GM12878 (cell line): ENCODE results near the gene SLC3A2. TPM values are rescaled to one million over a fixed set of nuclear protein-coding genes. Genes with fewer than 3 reads are reported as not detected.

Source experiments
- ATAC-seq: fragments of 200-7000 bp; cut with Tn5 transposase; 3 replicates; pipeline ENCODE4 v1.9.1; 2020; ENCODE audit warnings: mild to moderate bottlenecking, moderate library complexity
- BruUV-seq: library from RNA; stranded (reverse); fragments of 400-500 nt; replicated peaks from 2 replicates; lab custom pipeline; 2021; lab: Mats Ljungman, UMichigan
- CTCF ChIA-PET: fragments of 300-600 bp; sonication (Branson Sonifier 250); formaldehyde crosslinking; extraction: SDS; loops from one replicate; lab custom pipeline; 2021; ENCODE audit warnings: inconsistent platforms; lab: Yijun Ruan, JAX
- POLR2A ChIA-PET: fragments of 350-600 bp; formaldehyde crosslinking; extraction: SDS; loops from one replicate; lab custom pipeline; 2021; ENCODE audit warnings: inconsistent platforms; lab: Charles Lee
- RAD21 ChIA-PET: fragments of 300-600 bp; sonication (Branson Sonifier 250); formaldehyde crosslinking; loops from one replicate; lab custom pipeline; 2023; ENCODE audit warnings: antibody characterized with exemption; ENCODE audit not compliant: unreplicated experiment; lab: Charles Lee
- SMC1A ChIA-PET: fragments of 300-600 bp; sonication (Branson Sonifier 250); formaldehyde crosslinking; loops from one replicate; lab custom pipeline; 2023; ENCODE audit not compliant: unreplicated experiment, uncharacterized antibody; lab: Charles Lee
- DNase-seq: peaks from one replicate; pipeline ENCODE4 v3.0.0-alpha.2; 2011; ENCODE audit warnings: low read depth, low spot score
- FAIRE-seq: peaks from 3 replicates; lab custom pipeline; 2011; peaks lifted over from hg19 to GRCh38; lab: Jason Lieb, UNC
- H2AFZ ChIP-seq: 2 replicates; pipeline ENCODE4 v1.6.0; 2011; ENCODE audit warnings: low read depth, low read length, control low read depth; ENCODE audit not compliant: control insufficient read depth
- H3K27ac ChIP-seq: 2 replicates; pipeline ENCODE4 v1.5.1; 2011; ENCODE audit warnings: control low read depth; ENCODE audit not compliant: control insufficient read depth, insufficient read depth
- H3K27me3 ChIP-seq, 2 experiments: replicated peaks in 1 of 2; 2 replicates each; pipeline versions ENCODE4 v1.6.0 to v1.6.1; 2011; ENCODE audit warnings: low read length in 1 of 2; ENCODE audit not compliant: control insufficient read depth in 2 of 2, insufficient read depth in 2 of 2
- H3K36me3 ChIP-seq, 2 experiments: 2 replicates each; pipeline ENCODE4 v1.5.1; 2011; ENCODE audit warnings: low read length in 1 of 2; ENCODE audit not compliant: control insufficient read depth in 2 of 2, insufficient read depth in 2 of 2
- H3K4me1 ChIP-seq: 2 replicates; pipeline ENCODE4 v1.6.1; 2011; ENCODE audit warnings: mild to moderate bottlenecking, low read length, moderate library complexity, mixed read lengths; ENCODE audit not compliant: control insufficient read depth, insufficient read depth
- H3K4me2 ChIP-seq: 2 replicates; pipeline ENCODE4 v1.6.0; 2011; ENCODE audit warnings: control low read depth; ENCODE audit not compliant: control insufficient read depth, insufficient read depth
- H3K4me3 ChIP-seq: fragments of 200-600 bp; sonication (generic); 2 replicates; pipeline ENCODE4 v1.5.1; 2016
- H3K79me2 ChIP-seq: 2 replicates; pipeline ENCODE4 v1.6.0; 2011; ENCODE audit warnings: low read length; ENCODE audit not compliant: control insufficient read depth, insufficient read depth
- H3K9ac ChIP-seq: 2 replicates; pipeline ENCODE4 v1.8.0; 2011; ENCODE audit warnings: low read length, control low read depth, mixed read lengths; ENCODE audit not compliant: control insufficient read depth, insufficient read depth
- H3K9me3 ChIP-seq: replicated peaks from 3 replicates; pipeline ENCODE4 v1.5.1; 2011; ENCODE audit warnings: mild to moderate bottlenecking, low read length; ENCODE audit not compliant: control insufficient read depth, insufficient read depth
- H4K20me1 ChIP-seq: 2 replicates; pipeline ENCODE4 v1.6.0; 2011; ENCODE audit not compliant: control insufficient read depth, insufficient read depth
- BHLHE40 ChIP-seq, 2 experiments: fragments of 450-650 bp in 1 of 2; IDR thresholded peaks; 2 replicates each; pipeline ENCODE4 v1.6.1; 2011 to 2017; ENCODE audit warnings: low read depth in 2 of 2, borderline replicate concordance in 1 of 2, improper control_type of control experiment in 1 of 2, low read length in 1 of 2, mild to moderate bottlenecking in 1 of 2
- CREB1 ChIP-seq: IDR thresholded peaks from 2 replicates; pipeline ENCODE4 v1.6.1; 2012; ENCODE audit warnings: low read depth, mild to moderate bottlenecking, inconsistent platforms
- ESRRA ChIP-seq: IDR thresholded peaks from 2 replicates; pipeline ENCODE4 v1.6.1; 2012; ENCODE audit warnings: mild to moderate bottlenecking, low read length, improper control_type of control experiment
- IKZF1 ChIP-seq: fragments of 450-650 bp; conservative IDR thresholded peaks from 2 replicates; pipeline ENCODE4 v1.6.1; 2017; ENCODE audit warnings: antibody characterized with exemption, mild to moderate bottlenecking
- JUNB ChIP-seq: IDR thresholded peaks from 2 replicates; pipeline ENCODE4 v1.6.1; 2016; ENCODE audit warnings: antibody characterized with exemption, mild to moderate bottlenecking
- MEF2A ChIP-seq: IDR thresholded peaks from 2 replicates; pipeline ENCODE4 v1.6.1; 2011; ENCODE audit warnings: low read depth, mild to moderate bottlenecking, low read length, moderate library complexity; ENCODE audit not compliant: insufficient read depth
- MEF2B ChIP-seq: fragments of 450-650 bp; IDR thresholded peaks from 2 replicates; pipeline ENCODE4 v1.6.1; 2018; ENCODE audit warnings: mild to moderate bottlenecking, moderate library complexity; ENCODE audit not compliant: partially characterized antibody, poor library complexity, severe bottlenecking
- NFYB ChIP-seq: IDR thresholded peaks from 2 replicates; pipeline ENCODE4 v1.6.1; 2011; ENCODE audit warnings: low read depth, mild to moderate bottlenecking, low read length, improper control_type of control experiment, moderate library complexity; ENCODE audit not compliant: insufficient read depth
- RAD21 ChIP-seq: IDR thresholded peaks from 2 replicates; pipeline ENCODE4 v1.6.1; 2011; ENCODE audit warnings: mild to moderate bottlenecking, low read depth, low read length, moderate library complexity; ENCODE audit not compliant: insufficient read depth
- RBBP5 ChIP-seq: fragments of 200-600 bp; sonication (generic); conservative IDR thresholded peaks from 2 replicates; pipeline ENCODE4 v1.6.1; 2016
- SIX5 ChIP-seq: IDR thresholded peaks from 2 replicates; pipeline ENCODE4 v1.6.1; 2011; ENCODE audit warnings: mild to moderate bottlenecking, low read depth, low read length, moderate library complexity; ENCODE audit not compliant: severe bottlenecking
- SRF ChIP-seq, 2 experiments: IDR thresholded peaks; 2 replicates each; pipeline ENCODE4 v1.6.1; 2011; ENCODE audit warnings: low read depth in 2 of 2, low read length in 2 of 2, mild to moderate bottlenecking in 1 of 2, moderate library complexity in 1 of 2
- TARDBP ChIP-seq: IDR thresholded peaks from 2 replicates; pipeline ENCODE4 v1.6.1; 2016; ENCODE audit warnings: borderline replicate concordance
- WGBS: methylation state at CpG from one replicate; pipeline ENCODE4 v1.1.6; 2016; ENCODE audit warnings: low lambda C conversion rate; ENCODE audit not compliant: insufficient replicate concordance, insufficient coverage; ENCODE audit errors: missing lambda C conversion rate; 5-methylcytosine and 5-hydroxymethylcytosine counted together
- in situ Hi-C: fragments of 300-500 bp; cut with MboI; formaldehyde crosslinking; loops from 9 replicates; pipeline ENCODE4 v1.14.3; 2018; ENCODE audit warnings: mixed read lengths
- intact Hi-C: fragments of 100-400 bp; cut with micrococcal nuclease; formaldehyde crosslinking; loops from one replicate; pipeline ENCODE4 v1.14.2; 2022; ENCODE audit not compliant: unreplicated experiment
- polyA plus RNA-seq, 11 experiments: library from polyadenylated mRNA; depleted of rRNA in 4 of 11; unstranded in 6 of 11; stranded (reverse) in 5 of 11; fragments of >200 nt; fragmentation: Nextera tagmentation in 4 of 11; fragmentation: Illumina TruSeq in 1 of 11; extraction: Ambion mirVana in 4 of 11; extraction: Trizol in 1 of 11; gene quantifications; 1 replicate in 1 of 11; 2 replicates in 10 of 11; pipeline versions ENCODE4 v1.2.1 to v1.2.3, GENCODE V29; 2011 to 2016; ENCODE audit warnings: inconsistent platforms in 2 of 11, missing spikeins in 2 of 11, low read depth in 1 of 11
- total RNA-seq, 4 experiments: library from RNA; depleted of rRNA in 3 of 4; stranded (reverse); fragments of >200 nt in 3 of 4; fragmentation: Illumina TruSeq in 1 of 4; extraction: Trizol in 1 of 4; gene quantifications; 2 replicates each; pipeline versions ENCODE4 v1.2.1 to v1.2.3, GENCODE V29; 2013 to 2021
- TF ChIP-seq, protein P1 (sequence below): fragments of 450-650 bp; IDR thresholded peaks from 2 replicates; pipeline ENCODE4 v1.6.1; 2018; ENCODE audit warnings: borderline replicate concordance, mild to moderate bottlenecking; ENCODE audit not compliant: partially characterized antibody
- TF ChIP-seq, protein P2 (sequence below), 3 experiments: IDR thresholded peaks in 2 of 3; conservative IDR thresholded peaks in 1 of 3; 2 replicates each; pipeline ENCODE4 v1.5.1; 2011; ENCODE audit warnings: low read depth in 3 of 3, low read length in 3 of 3, mild to moderate bottlenecking in 3 of 3, control low read depth in 2 of 3, moderate library complexity in 2 of 3, inconsistent platforms in 1 of 3, mixed read lengths in 1 of 3; ENCODE audit not compliant: control insufficient read depth in 2 of 3, insufficient read depth in 1 of 3; ENCODE audit errors: extremely low read depth in 1 of 3
- TF ChIP-seq, protein P3 (sequence below): fragments of 450-650 bp; IDR thresholded peaks from 2 replicates; pipeline ENCODE4 v1.6.1; 2017; ENCODE audit warnings: mild to moderate bottlenecking

Gene SLC3A2
- total and polyA plus RNA-seq, 10 of the 15 experiments (the other 5 are each of a cell fraction or from before 2014, with no cell fraction given) = 6.9 to 158 (median 106) TPM

DNA sequence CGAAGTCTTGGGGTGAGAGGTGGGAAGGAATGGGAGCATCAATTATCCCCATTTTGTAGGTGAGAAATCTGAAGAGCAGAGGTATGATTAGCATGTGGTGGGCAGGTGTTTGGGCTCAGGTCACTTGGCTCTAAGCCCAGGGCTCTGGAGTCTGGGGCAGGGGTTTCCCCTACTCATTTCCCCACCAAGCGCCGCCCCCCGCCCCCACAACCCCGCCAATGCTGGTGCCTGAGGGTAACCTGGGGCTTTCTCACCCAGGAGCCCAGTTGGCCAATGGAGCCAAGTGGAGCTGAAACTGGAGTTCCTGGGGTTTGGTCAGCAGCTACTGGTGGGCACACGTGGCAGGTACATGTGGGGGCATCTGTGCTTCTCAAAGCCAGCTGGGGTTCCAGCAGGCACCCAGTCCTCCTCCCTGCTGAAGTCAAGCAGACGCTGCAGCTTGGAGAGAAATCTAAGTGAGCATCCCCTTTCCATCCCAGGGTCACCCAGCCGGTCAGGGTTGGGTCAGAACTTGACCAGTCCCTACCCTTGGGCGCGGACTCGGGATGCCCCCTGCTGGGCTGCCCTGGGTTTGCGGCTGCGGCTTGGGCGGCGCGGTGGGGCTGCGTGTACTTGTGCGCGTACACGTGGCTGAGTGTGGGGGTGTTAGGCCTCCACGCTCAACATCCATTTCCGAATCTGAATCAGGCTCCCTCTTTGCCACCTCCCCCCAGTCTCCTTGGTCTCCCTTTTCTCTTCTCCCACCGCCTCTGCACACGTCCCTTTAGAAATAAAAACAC, 42.1 kb downstream of the SLC3A2 start:
- peaks cover 12 to 20% of the 10 kb centered on the region in 2 experiments for H3K27me3 ChIP-seq
- H3K4me1 ChIP-seq = peaks cover 19% of the 10 kb centered on the region
- CTCF ChIA-PET = interaction anchor here (0.6 to 7.1 kb wide), 5 partner anchors 14 to 528 kb away, joined by 3 to 45 read pairs (median 9); no protein-coding TSS in a partner anchor
- H2AFZ ChIP-seq = peak overlapping the region; percentile 28; the same call in 1 of the 2 replicates
- under 1% methylated on average over 23 of the region's 24 CpGs for WGBS
- SMC1A ChIA-PET = interaction anchor here (1.5 kb wide), 1 partner anchor 17 kb away, joined by 8 read pairs; no protein-coding TSS in a partner anchor
- no peak overlapping the region for H3K27ac ChIP-seq
- no peaks in the 10 kb centered on the region for H3K36me3 ChIP-seq
- no peak overlapping the region for H3K4me3 ChIP-seq
- POLR2A ChIA-PET = interaction anchor here (0.6 to 1.1 kb wide), 2 partner anchors 17 to 1282 kb away, joined by 3 read pairs; no protein-coding TSS in a partner anchor
- FAIRE-seq = no peak
- H3K9ac ChIP-seq = no peak overlapping the region
- H4K20me1 ChIP-seq = no peaks in the 10 kb centered on the region
- BruUV-seq = no TSS peak
- peak; percentile 73 for ATAC-seq
- RAD21 ChIA-PET = interaction anchor here (1.1 to 1.3 kb wide), 2 partner anchors 13 to 16 kb away, joined by 3 to 5 read pairs; no protein-coding TSS in a partner anchor
- no peaks in the 10 kb centered on the region for H3K9me3 ChIP-seq
- in situ Hi-C loops (no loop called here), intact Hi-C loops (no loop called here)
- no peak for DNase-seq
- no peaks in the 10 kb centered on the region for H3K79me2 ChIP-seq
- H3K4me2 ChIP-seq = peak overlapping the region; percentile 70
- TF ChIP-seq MEF2A (no peak), TARDBP (no peak), CREB1 (0 out of 2 replicates have a peak, but pooled peaks have one; percentile 3), RAD21 (peak; percentile 28; the same call in 1 of the 2 replicates), SIX5 (no peak), JUNB (no peak), ESRRA (no peak), RBBP5 (no peak), BHLHE40 (IDR thresholded peaks at IDR 0.05; ENCODE audit: borderline replicate concordance in 1 of 2, low read depth in 2 of 2, low read length in 1 of 2) (peak in 1 of 2 experiments; percentile 53; a peak in 2 of 4 replicates), NFYB (no peak), MEF2B (no peak), SRF (IDR thresholded peaks at IDR 0.05; ENCODE audit: low read depth in 2 of 2, low read length in 2 of 2) (no peak), IKZF1 (no peak)
- TF ChIP-seq, protein P1, sequence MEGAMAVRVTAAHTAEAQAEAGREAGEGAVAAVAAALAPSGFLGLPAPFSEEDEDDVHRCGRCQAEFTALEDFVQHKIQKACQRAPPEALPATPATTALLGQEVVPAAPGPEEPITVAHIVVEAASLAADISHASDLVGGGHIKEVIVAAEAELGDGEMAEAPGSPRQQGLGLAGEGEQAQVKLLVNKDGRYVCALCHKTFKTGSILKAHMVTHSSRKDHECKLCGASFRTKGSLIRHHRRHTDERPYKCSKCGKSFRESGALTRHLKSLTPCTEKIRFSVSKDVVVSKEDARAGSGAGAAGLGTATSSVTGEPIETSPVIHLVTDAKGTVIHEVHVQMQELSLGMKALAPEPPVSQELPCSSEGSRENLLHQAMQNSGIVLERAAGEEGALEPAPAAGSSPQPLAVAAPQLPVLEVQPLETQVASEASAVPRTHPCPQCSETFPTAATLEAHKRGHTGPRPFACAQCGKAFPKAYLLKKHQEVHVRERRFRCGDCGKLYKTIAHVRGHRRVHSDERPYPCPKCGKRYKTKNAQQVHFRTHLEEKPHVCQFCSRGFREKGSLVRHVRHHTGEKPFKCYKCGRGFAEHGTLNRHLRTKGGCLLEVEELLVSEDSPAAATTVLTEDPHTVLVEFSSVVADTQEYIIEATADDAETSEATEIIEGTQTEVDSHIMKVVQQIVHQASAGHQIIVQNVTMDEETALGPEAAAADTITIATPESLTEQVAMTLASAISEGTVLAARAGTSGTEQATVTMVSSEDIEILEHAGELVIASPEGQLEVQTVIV = no peak
- TF ChIP-seq, protein P2, sequence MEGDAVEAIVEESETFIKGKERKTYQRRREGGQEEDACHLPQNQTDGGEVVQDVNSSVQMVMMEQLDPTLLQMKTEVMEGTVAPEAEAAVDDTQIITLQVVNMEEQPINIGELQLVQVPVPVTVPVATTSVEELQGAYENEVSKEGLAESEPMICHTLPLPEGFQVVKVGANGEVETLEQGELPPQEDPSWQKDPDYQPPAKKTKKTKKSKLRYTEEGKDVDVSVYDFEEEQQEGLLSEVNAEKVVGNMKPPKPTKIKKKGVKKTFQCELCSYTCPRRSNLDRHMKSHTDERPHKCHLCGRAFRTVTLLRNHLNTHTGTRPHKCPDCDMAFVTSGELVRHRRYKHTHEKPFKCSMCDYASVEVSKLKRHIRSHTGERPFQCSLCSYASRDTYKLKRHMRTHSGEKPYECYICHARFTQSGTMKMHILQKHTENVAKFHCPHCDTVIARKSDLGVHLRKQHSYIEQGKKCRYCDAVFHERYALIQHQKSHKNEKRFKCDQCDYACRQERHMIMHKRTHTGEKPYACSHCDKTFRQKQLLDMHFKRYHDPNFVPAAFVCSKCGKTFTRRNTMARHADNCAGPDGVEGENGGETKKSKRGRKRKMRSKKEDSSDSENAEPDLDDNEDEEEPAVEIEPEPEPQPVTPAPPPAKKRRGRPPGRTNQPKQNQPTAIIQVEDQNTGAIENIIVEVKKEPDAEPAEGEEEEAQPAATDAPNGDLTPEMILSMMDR (IDR thresholded peaks at IDR 0.05 in 2 of 3, conservative IDR thresholded peaks at IDR 0.05 in 1 of 3; ENCODE audit: control insufficient read depth in 2 of 3, extremely low read depth in 1 of 3, insufficient read depth in 1 of 3, low read depth in 3 of 3, low read length in 3 of 3) = peak; percentile 31 to 57 (median 45)
- TF ChIP-seq, protein P3, sequence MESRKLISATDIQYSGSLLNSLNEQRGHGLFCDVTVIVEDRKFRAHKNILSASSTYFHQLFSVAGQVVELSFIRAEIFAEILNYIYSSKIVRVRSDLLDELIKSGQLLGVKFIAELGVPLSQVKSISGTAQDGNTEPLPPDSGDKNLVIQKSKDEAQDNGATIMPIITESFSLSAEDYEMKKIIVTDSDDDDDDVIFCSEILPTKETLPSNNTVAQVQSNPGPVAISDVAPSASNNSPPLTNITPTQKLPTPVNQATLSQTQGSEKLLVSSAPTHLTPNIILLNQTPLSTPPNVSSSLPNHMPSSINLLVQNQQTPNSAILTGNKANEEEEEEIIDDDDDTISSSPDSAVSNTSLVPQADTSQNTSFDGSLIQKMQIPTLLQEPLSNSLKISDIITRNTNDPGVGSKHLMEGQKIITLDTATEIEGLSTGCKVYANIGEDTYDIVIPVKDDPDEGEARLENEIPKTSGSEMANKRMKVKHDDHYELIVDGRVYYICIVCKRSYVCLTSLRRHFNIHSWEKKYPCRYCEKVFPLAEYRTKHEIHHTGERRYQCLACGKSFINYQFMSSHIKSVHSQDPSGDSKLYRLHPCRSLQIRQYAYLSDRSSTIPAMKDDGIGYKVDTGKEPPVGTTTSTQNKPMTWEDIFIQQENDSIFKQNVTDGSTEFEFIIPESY = 0 out of 2 replicates have a peak, but pooled peaks have one; percentile 16
